ENCODE results near the gene WDR45B.

- no peak for TF ChIP-seq EP300 (IDR thresholded peaks at IDR 0.05; ENCODE audit: borderline replicate concordance)
- no peak for TF ChIP-seq FOXM1 (IDR thresholded peaks at IDR 0.05; ENCODE audit: borderline replicate concordance, low read depth)
- no peak for TF ChIP-seq YY1 (IDR thresholded peaks at IDR 0.05; ENCODE audit: low read depth)
- TF ChIP-seq REST (IDR thresholded peaks at IDR 0.05; ENCODE audit: low read depth) = no peak
- no peak for TF ChIP-seq EGR1 (IDR thresholded peaks at IDR 0.05)
- TF ChIP-seq MAX (IDR thresholded peaks at IDR 0.05) = 0 out of 2 replicates have a peak, but pooled peaks have one; percentile 29
- TF ChIP-seq TCF12 (IDR thresholded peaks at IDR 0.05; ENCODE audit: low read depth) = no peak
- TF ChIP-seq RAD21 (IDR thresholded peaks at IDR 0.05; ENCODE audit: low read depth) = no peak
These were observed 45.1 kb downstream of the WDR45B start for GRCh38 chr17:82602986-82603710.

All from Ishikawa (cell line).